Breast epithelium (tissue), 4 donors: ENCODE measurements around the gene AKR7A2. TPM values are rescaled to one million over a fixed set of nuclear protein-coding genes. Genes with fewer than 3 reads are reported as not detected.
A peak's percentile ranks its signal among the peaks of the same experiment; 100 is the strongest.
"Not testable (repeated sequence)": the region's sequence is repeated elsewhere in the genome, so short reads cannot be mapped to it uniquely, and the experiment has no call there.

Experiments used
- DNase-seq, 2 donors: peaks; one replicate each; pipeline ENCODE4 v3.0.0-alpha.2; 2019; ENCODE audit warnings: low spot score in 2 of 2
- H3K27ac ChIP-seq, 2 donors: fragments of 200-600 bp; sonication (generic) in 1 of 2; one replicate each; pipeline ENCODE4 v1.5.1; 2016 to 2019; ENCODE audit warnings: mild to moderate bottlenecking in 1 of 2
- H3K27me3 ChIP-seq, 2 donors: fragments of 200-600 bp; sonication (generic) in 1 of 2; one replicate each; pipeline versions ENCODE4 v1.5.1 to v1.6.0; 2017 to 2019; ENCODE audit warnings: control low read depth in 1 of 2, mild to moderate bottlenecking in 1 of 2
- H3K36me3 ChIP-seq: fragments of 200-600 bp; one replicate; pipeline ENCODE4 v1.5.1; 2019
- H3K4me1 ChIP-seq, 2 donors: fragments of 200-600 bp; sonication (generic); one replicate each; pipeline ENCODE4 v1.5.1; 2016 to 2019; ENCODE audit warnings: control low read depth in 1 of 2
- H3K4me3 ChIP-seq, 3 donors: fragments of 200-600 bp; sonication (generic); 1 replicate in 2 of 3; 2 replicates in 1 of 3; pipeline ENCODE4 v1.5.1; 2016 to 2019; ENCODE audit warnings: mild to moderate bottlenecking in 3 of 3, moderate library complexity in 2 of 3
- H3K9me3 ChIP-seq, 2 donors: fragments of 200-600 bp; sonication (generic) in 1 of 2; one replicate each; pipeline ENCODE4 v1.5.1; 2016 to 2019; ENCODE audit warnings: control low read depth in 1 of 2
- CTCF ChIP-seq, 3 donors: fragments of 450-650 bp; IDR thresholded peaks; one replicate each; pipeline ENCODE4 v1.5.1; 2016 to 2017; ENCODE audit warnings: antibody characterized with exemption in 3 of 3, mild to moderate bottlenecking in 3 of 3, moderate library complexity in 3 of 3
- POLR2A ChIP-seq: fragments of 450-650 bp; IDR thresholded peaks from one replicate; pipeline ENCODE4 v1.6.1; 2016; ENCODE audit warnings: antibody characterized with exemption, mild to moderate bottlenecking, moderate library complexity
- POLR2AphosphoS5 ChIP-seq, 3 donors: sonication (generic); formaldehyde crosslinking; IDR thresholded peaks; one replicate each; pipeline ENCODE4 v1.6.1; 2017; ENCODE audit warnings: antibody characterized with exemption in 3 of 3
- intact Hi-C: fragments of 100-400 bp; cut with DNase I; formaldehyde crosslinking; loops from one replicate; pipeline ENCODE4 v1.15.1; 2023; ENCODE audit warnings: low total_unique reads
- total RNA-seq, 3 donors: library from RNA; depleted of rRNA; stranded (reverse); fragments of >200 nt; gene quantifications; one replicate each; pipeline ENCODE4 v1.1.0, GENCODE V29; 2016

Gene AKR7A2
- total RNA-seq, 3 donors from 2014 or later: 65.9 to 116 (median 80.5) TPM

- no peak for TF ChIP-seq CTCF (IDR thresholded peaks at IDR 0.05)
- no peak for TF ChIP-seq POLR2A
- TF ChIP-seq POLR2AphosphoS5 (IDR thresholded peaks at IDR 0.05): no peak
- H3K27me3 ChIP-seq: no peaks in the 10 kb centered on the region
- H3K4me3 ChIP-seq: no peak overlapping the region
- no peaks in the 10 kb centered on the region for H3K9me3 ChIP-seq
- H3K36me3 ChIP-seq: no peaks in the 10 kb centered on the region
- H3K4me1 ChIP-seq: no peaks in the 10 kb centered on the region
- intact Hi-C loops: loop anchor here (5.0 kb wide), 1 partner anchor 442 kb away; no protein-coding TSS in a partner anchor
- no peak for DNase-seq
- H3K27ac ChIP-seq: no peak overlapping the region
These were observed 27.1 kb downstream of the AKR7A2 start for GRCh38 chr1:19284881-19285280.

- intact Hi-C loops: no loop called here
- TF ChIP-seq POLR2AphosphoS5 (IDR thresholded peaks at IDR 0.05): no peak
- TF ChIP-seq CTCF (IDR thresholded peaks at IDR 0.05): no peak
- no peak for TF ChIP-seq POLR2A
- DNase-seq: no peak
These were observed 28.1 kb downstream of the AKR7A2 start for GRCh38 chr1:19283891-19284290.

GRCh38 chr1:19274636-19275035 is 37.3 kb downstream of the AKR7A2 start:
- DNase-seq: no peak
- no peaks in the 10 kb centered on the region for H3K9me3 ChIP-seq
- no peaks in the 10 kb centered on the region for H3K27me3 ChIP-seq
- TF ChIP-seq CTCF (IDR thresholded peaks at IDR 0.05) (no peak), POLR2AphosphoS5 (IDR thresholded peaks at IDR 0.05) (no peak), POLR2A (no peak)
- H3K27ac ChIP-seq: no peak overlapping the region
- H3K4me3 ChIP-seq: no peak overlapping the region
- no peaks in the 10 kb centered on the region for H3K4me1 ChIP-seq
- H3K36me3 ChIP-seq: no peaks in the 10 kb centered on the region
- intact Hi-C loops: no loop called here

More at GRCh38 chr1:19283891-19284290, 28.1 kb downstream of the AKR7A2 start:
- Histone ChIP-seq H3K36me3 (no peaks in the 10 kb centered on the region), H3K4me1 (no peaks in the 10 kb centered on the region), H3K27me3 (no peaks in the 10 kb centered on the region), H3K27ac (no peak overlapping the region), H3K9me3 (no peaks in the 10 kb centered on the region), H3K4me3 (no peak overlapping the region)

GRCh38 chr1:19273844-19274531 is 38.0 kb downstream of the AKR7A2 start:
- H3K9me3 ChIP-seq, H3K4me1 ChIP-seq, DNase-seq, H3K27ac ChIP-seq, H3K36me3 ChIP-seq, intact Hi-C loops, H3K27me3 ChIP-seq: not testable (repeated sequence)
- H3K4me3 ChIP-seq: peak overlapping the region; percentile 3 to 31 (median 25)

GRCh38 chr1:19273106-19273843 is 38.7 kb downstream of the AKR7A2 start:
- H3K9me3 ChIP-seq: no peaks in the 10 kb centered on the region
- intact Hi-C loops: no loop called here
- no peak overlapping the region for H3K27ac ChIP-seq
- no peaks in the 10 kb centered on the region for H3K27me3 ChIP-seq
- H3K4me3 ChIP-seq: peak overlapping the region in 2 of 3 donors; percentile 25 to 31
- no peak for TF ChIP-seq POLR2AphosphoS5 (IDR thresholded peaks at IDR 0.05)
- TF ChIP-seq POLR2A: no peak
- TF ChIP-seq CTCF (IDR thresholded peaks at IDR 0.05): no peak
- H3K4me1 ChIP-seq: no peaks in the 10 kb centered on the region
- H3K36me3 ChIP-seq: no peaks in the 10 kb centered on the region
- DNase-seq: no peak
